A549 (cell line): ENCODE measurements around the gene CFAP46. TPM values are rescaled to one million over a fixed set of nuclear protein-coding genes. Genes with fewer than 3 reads are reported as not detected.

Experiments used
- ATAC-seq, 2 experiments: fragments of 200-7000 bp in 1 of 2; fragments of >200 bp in 1 of 2; cut with Nextera tagmentation in 1 of 2; cut with Tn5 transposase in 1 of 2; 3 replicates each; pipeline versions ENCODE4 v1.8.0 to v1.9.1; 2018 to 2020; ENCODE audit warnings: mild to moderate bottlenecking in 1 of 2, moderate library complexity in 1 of 2
- CTCF ChIA-PET: fragments of 300-600 bp; sonication (Branson Sonifier 250); formaldehyde crosslinking; extraction: SDS; loops from one replicate; lab custom pipeline; 2021; ENCODE audit warnings: antibody characterized with exemption, inconsistent platforms; lab: Yijun Ruan, JAX
- POLR2A ChIA-PET: fragments of 350-600 bp; formaldehyde crosslinking; extraction: SDS; loops from one replicate; lab custom pipeline; 2021; ENCODE audit warnings: antibody characterized with exemption, inconsistent platforms; lab: Yijun Ruan, JAX
- DNase-seq, 2 experiments: peaks; one replicate each; pipeline versions ENCODE4 v3.0.0 to v3.0.0-alpha.2; 2011 to 2016; ENCODE audit warnings: low read depth in 1 of 2, low spot score in 1 of 2
- FAIRE-seq: peaks from 2 replicates; lab custom pipeline; 2011; peaks lifted over from hg19 to GRCh38; lab: Jason Lieb, UNC
- H3K27ac ChIP-seq, 2 experiments: fragments of >200 bp; sonication (Bioruptor Twin); formaldehyde crosslinking; 3 replicates each; pipeline ENCODE4 v1.5.1; 2016 to 2017
- H3K4me1 ChIP-seq: fragments of >200 bp; sonication (Bioruptor Twin); formaldehyde crosslinking; 3 replicates; pipeline ENCODE4 v1.6.1; 2016
- H3K4me2 ChIP-seq: fragments of >200 bp; sonication (Bioruptor Twin); formaldehyde crosslinking; 3 replicates; pipeline ENCODE4 v1.6.1; 2016
- H3K4me3 ChIP-seq: fragments of >200 bp; sonication (Bioruptor Twin); formaldehyde crosslinking; 3 replicates; pipeline ENCODE4 v1.5.1; 2016
- H3K9me3 ChIP-seq: fragments of >200 bp; sonication (Bioruptor Twin); formaldehyde crosslinking; 3 replicates; pipeline ENCODE4 v1.6.1; 2016
- CBX2 ChIP-seq: fragments of 200-600 bp; sonication (generic); IDR thresholded peaks from 2 replicates; pipeline ENCODE4 v1.6.1; 2016; ENCODE audit warnings: low read depth, mild to moderate bottlenecking, borderline replicate concordance
- CBX8 ChIP-seq: fragments of 200-600 bp; sonication (generic); IDR thresholded peaks from 2 replicates; pipeline ENCODE4 v1.6.1; 2016
- JUN ChIP-seq, 2 experiments: fragments of >200 bp; sonication (Bioruptor Twin); formaldehyde crosslinking; IDR thresholded peaks; 2 replicates in 1 of 2; 3 replicates in 1 of 2; pipeline ENCODE4 v1.6.1; 2016 to 2017
- NPAS2 ChIP-seq: fragments of 250-450 bp; sonication (Bioruptor Pico); IDR thresholded peaks from 2 replicates; pipeline ENCODE4 v1.8.0; 2022; ENCODE audit warnings: mild to moderate bottlenecking, moderate library complexity, borderline replicate concordance
- POLR2A ChIP-seq: IDR thresholded peaks from 2 replicates; pipeline ENCODE4 v1.6.1; 2012; ENCODE audit warnings: mild to moderate bottlenecking, low read length
- POLR2AphosphoS2 ChIP-seq: conservative IDR thresholded peaks from 2 replicates; pipeline ENCODE4 v1.6.1; 2012; ENCODE audit warnings: low read length, improper control_type of control experiment, inconsistent platforms
- SMC3 ChIP-seq: fragments of >200 bp; sonication (Bioruptor Twin); formaldehyde crosslinking; IDR thresholded peaks from 3 replicates; pipeline ENCODE4 v1.6.1; 2018; ENCODE audit warnings: inconsistent platforms
- TP53 ChIP-seq: fragments of 250-450 bp; sonication (Bioruptor Pico); IDR thresholded peaks from 2 replicates; pipeline ENCODE4 v1.5.0; 2021; ENCODE audit warnings: mild to moderate bottlenecking, moderate library complexity
- WGBS: methylation state at CpG from one replicate; pipeline ENCODE4 v1.1.6; 2017; ENCODE audit errors: missing lambda C conversion rate; 5-methylcytosine and 5-hydroxymethylcytosine counted together
- polyA minus RNA-seq: library from RNA; depleted of rRNA, polyadenylated mRNA; stranded (reverse); fragments of >200 nt; gene quantifications from 2 replicates; pipeline ENCODE4 v1.2.3, GENCODE V29; 2011; rRNA and poly(A)+ RNA removed
- polyA plus RNA-seq, 4 experiments: library from polyadenylated mRNA; depleted of rRNA in 3 of 4; stranded (reverse); fragments of >200 nt; fragmentation: RNase III in 1 of 4; extraction: RNeasy Plus Mini Kit Qiagen cat#74134 plus additional on column Dnase treatment in 1 of 4; gene quantifications; 2 replicates in 3 of 4; 3 replicates in 1 of 4; pipeline ENCODE4 v1.2.3, GENCODE V29; 2011 to 2017
- TF ChIP-seq, protein P1 (sequence below): IDR thresholded peaks from 2 replicates; pipeline ENCODE4 v1.6.1; 2012
- TF ChIP-seq, protein P2 (sequence below): IDR thresholded peaks from 2 replicates; pipeline ENCODE4 v1.6.1; 2012; ENCODE audit warnings: low read depth, borderline replicate concordance
- TF ChIP-seq, protein P3 (sequence below): fragments of 450-650 bp; IDR thresholded peaks from 2 replicates; pipeline ENCODE4 v1.6.1; 2014; ENCODE audit warnings: antibody characterized with exemption

CFAP46 gene
- polyA plus RNA-seq (2011; rRNA removed) = 0.42 and 0.88 TPM in 2 replicates
- 1.1 TPM in 2 replicates for polyA plus RNA-seq (2012; cell fraction: cytosol; rRNA removed)
- 0.50 and 0.60 TPM in 2 replicates for polyA plus RNA-seq (2012; cell fraction: nucleus; rRNA removed)
- 1.5 to 1.8 TPM (median 1.6 TPM) in 3 replicates for polyA plus RNA-seq (2017; fragmentation: RNase III; extraction: RNeasy Plus Mini Kit Qiagen cat#74134 plus additional on column Dnase treatment)
- 0.39 and 0.79 TPM in 2 replicates for polyA minus RNA-seq

DNA sequence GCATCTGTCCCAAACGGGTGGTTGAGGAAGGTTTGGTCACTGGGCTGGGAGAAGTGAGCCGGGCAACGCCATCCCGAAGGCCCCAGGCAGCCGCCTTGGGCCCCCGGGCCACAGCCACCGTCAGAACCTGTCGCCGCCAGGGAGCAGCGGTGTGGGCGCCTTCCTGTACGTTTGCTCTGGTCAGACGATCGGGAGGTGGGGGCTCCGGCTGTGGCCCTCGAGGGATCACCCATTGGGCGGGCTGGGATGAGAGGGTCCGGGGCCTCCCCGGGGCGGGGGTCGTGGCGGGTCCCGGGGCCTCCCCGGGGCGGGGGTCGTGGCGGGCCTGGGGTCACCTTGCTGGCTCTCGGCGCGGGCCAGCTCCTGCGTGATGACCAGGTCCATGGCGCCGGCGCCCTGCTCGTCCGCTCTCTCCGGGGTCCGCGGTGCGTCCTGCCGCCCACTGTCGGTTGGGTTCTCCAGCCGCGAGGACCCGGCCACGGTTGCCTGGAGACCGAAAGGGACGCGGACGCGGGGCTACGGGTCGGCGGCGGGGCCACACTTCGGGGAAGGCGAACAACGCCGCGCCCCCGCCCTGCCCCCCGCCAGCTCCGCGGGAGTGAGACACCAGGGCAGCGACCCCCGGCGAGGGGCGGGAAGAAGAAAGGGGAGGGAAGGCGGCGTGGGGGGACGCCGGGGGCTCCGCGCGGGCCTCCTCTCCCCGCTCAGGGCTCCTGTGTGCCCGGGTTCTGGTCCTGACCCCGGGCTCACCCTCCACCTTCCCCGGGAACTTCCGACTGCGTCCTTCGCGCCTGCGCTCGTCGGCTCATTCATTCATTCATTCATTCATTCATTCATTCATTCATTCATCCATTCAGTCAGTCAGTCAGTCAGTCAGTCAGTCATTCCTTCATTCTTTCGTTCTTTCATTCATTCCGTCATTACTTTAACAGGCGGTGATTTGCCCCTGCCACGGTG, at the start of gene CFAP46:
CFAP46 (minus strand) TSS at position 470 of the 957 bp plus-strand sequence; CDS start at position 384, 86 bp downstream.
- Histone ChIP-seq H3K4me2 (peak within 1 kb of the TSS; percentile 96), H3K4me3 (peak within 1 kb of the TSS; percentile 64), H3K4me1 (no peaks in the 10 kb centered on the region)
- 16% methylated on average over 20 of the region's 90 CpGs for WGBS
- CTCF ChIA-PET = interaction anchor here (0.7 to 3.4 kb wide), 7 partner anchors 17 to 287 kb away, joined by 3 to 28 read pairs (median 3); no protein-coding TSS in a partner anchor
- ATAC-seq = peak; percentile 48 to 73; a peak in 5 of 6 replicates
- TF ChIP-seq, protein P1, sequence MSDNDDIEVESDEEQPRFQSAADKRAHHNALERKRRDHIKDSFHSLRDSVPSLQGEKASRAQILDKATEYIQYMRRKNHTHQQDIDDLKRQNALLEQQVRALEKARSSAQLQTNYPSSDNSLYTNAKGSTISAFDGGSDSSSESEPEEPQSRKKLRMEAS = peak; percentile 39; the same call in 1 of the 2 replicates
- TF ChIP-seq, protein P2, sequence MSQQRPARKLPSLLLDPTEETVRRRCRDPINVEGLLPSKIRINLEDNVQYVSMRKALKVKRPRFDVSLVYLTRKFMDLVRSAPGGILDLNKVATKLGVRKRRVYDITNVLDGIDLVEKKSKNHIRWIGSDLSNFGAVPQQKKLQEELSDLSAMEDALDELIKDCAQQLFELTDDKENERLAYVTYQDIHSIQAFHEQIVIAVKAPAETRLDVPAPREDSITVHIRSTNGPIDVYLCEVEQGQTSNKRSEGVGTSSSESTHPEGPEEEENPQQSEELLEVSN = 0 out of 2 replicates have a peak, but pooled peaks have one; percentile 31
- no peak for TF ChIP-seq POLR2AphosphoS2
- TF ChIP-seq JUN (IDR thresholded peaks at IDR 0.05) = peak in 1 of 2 experiments; percentile 46; a peak in 1 of 5 replicates
- TF ChIP-seq, protein P3, sequence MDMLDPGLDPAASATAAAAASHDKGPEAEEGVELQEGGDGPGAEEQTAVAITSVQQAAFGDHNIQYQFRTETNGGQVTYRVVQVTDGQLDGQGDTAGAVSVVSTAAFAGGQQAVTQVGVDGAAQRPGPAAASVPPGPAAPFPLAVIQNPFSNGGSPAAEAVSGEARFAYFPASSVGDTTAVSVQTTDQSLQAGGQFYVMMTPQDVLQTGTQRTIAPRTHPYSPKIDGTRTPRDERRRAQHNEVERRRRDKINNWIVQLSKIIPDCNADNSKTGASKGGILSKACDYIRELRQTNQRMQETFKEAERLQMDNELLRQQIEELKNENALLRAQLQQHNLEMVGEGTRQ = no peak
- TF ChIP-seq, all 56 proteins: peak for 3
- POLR2A ChIA-PET = no interaction called here
- Histone ChIP-seq H3K27ac (peak within 1 kb of the TSS; percentile 78 to 87), H3K9me3 (no peaks in the 10 kb centered on the region)
- DNase-seq = peak; percentile 65 to 73
- no peak for FAIRE-seq

DNA sequence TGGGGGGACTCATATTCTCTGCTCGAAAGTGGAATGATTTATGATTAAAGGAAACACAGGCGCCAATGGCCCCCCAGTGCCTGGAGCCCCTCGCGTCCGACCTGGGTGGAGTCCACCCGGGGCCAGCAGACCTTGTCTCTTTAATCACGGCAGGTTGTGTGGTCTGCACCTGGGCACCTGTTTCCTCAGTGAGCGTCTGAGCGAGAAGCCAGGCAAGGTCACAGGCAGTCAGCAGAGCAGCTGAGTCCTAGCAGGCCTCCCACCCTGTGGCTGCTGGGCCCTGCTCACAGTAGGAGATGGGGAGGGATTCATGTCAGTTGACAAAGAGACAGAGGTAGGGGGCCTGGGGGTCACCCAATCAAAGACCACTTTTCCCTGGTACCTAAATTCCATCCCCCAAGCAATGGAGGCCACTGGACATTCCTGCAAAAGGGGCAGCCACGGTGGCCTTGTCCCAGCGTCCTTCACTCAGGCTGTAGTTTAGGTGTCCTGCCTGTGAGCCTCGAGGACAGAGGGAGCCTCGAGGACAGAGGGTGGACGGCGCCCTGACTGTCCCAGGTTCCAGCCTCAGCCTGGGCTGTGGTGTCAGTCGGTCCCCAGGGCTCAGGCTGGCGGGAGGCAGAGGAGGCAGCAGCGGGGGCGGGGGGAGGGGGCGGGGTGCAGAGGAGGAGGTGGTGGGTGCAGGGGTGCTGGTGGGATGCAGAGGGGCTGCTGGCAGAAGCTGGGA, 49.5 kb upstream of the CFAP46 start:
- no peak for ATAC-seq
- Histone ChIP-seq H3K9me3 (no peaks in the 10 kb centered on the region), H3K4me1 (no peaks in the 10 kb centered on the region), H3K4me2 (no peak overlapping the region), H3K27ac (no peak overlapping the region), H3K4me3 (no peak overlapping the region)
- ChIA-PET CTCF (no interaction called here), POLR2A (no interaction called here)
- FAIRE-seq = no peak
- DNase-seq = no peak
- TF ChIP-seq CBX2 (no peak), CBX8 (no peak), POLR2A (no peak)
- 80% methylated on average over 12 of the region's 20 CpGs for WGBS

DNA sequence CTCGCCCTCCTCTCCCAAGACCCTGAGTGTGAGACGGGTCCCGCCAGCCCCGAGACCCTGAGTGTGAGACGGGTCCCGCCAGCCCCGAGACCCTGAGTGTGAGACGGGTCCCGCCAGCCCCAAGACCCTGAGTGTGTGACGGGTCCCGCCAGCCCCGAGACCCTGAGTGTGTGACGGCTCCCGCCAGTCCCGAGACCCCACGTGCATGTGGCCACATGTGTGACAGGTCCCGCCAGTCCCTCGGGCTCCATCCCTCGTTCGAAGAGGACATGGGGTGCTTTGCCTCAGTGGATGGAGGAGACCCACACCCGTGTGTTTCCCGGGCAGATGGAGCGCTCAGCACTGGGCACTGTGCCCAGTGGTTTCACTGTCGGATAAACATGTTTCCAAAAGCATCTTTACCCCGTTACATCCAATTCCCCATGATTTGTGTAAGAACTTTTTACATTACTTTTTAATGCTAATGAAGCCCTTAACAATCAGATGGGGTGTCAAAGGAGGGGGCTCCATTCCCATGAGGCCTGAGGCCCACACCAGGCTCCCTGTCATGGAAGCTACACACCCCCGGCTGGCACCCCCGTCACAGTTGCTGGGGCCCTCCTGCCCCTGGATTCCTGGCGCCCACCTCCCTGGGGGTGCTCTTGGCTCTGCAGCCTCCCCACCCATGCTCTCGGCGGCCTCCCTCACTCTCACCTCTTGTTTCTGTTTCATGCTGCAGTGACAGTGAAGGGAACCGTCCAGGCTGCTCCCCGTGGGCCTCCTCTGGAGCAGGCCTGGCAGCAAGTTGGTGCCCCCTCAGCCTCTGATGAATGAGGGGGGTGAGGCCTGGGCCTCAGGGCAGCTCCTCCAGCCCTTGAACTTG, 48.5 kb upstream of the CFAP46 start:
- FAIRE-seq (no peak), DNase-seq (no peak), ATAC-seq (no peak)
- no peak overlapping the region for H3K4me3 ChIP-seq
- no peak overlapping the region for H3K27ac ChIP-seq
- no peak for TF ChIP-seq CBX2
- TF ChIP-seq JUN (IDR thresholded peaks at IDR 0.05) = no peak
- TF ChIP-seq SMC3 = no peak
- TF ChIP-seq TP53 (CRISPR knock-in tag) = no peak
- TF ChIP-seq NPAS2 (CRISPR knock-in tag) = no peak
- TF ChIP-seq POLR2AphosphoS2 = no peak
- no peaks in the 10 kb centered on the region for H3K9me3 ChIP-seq
- WGBS = 70% methylated on average over 30 of the region's 32 CpGs
- ChIA-PET CTCF (no interaction called here), POLR2A (no interaction called here)
- H3K4me1 ChIP-seq = no peaks in the 10 kb centered on the region
- H3K4me2 ChIP-seq = no peak overlapping the region
